DMS153 (cell line): ENCODE data around the gene DNAJC1.
A peak's percentile ranks its signal among the peaks of the same experiment; 100 is the strongest.

Source experiments
- DNase-seq: peaks from one replicate; lab custom pipeline; 2025; lab: John Stamatoyannopoulos, UW

Gene DNAJC1

GRCh38 chr10:21959998-21960397 is 43.5 kb downstream of the DNAJC1 start:
- DNase-seq, result no peak

- DNase-seq, result no peak
These were observed 48.8 kb downstream of the DNAJC1 start for GRCh38 chr10:21954690-21955089.

GRCh38 chr10:21954132-21954531 is 49.4 kb downstream of the DNAJC1 start:
- no peak for DNase-seq

DNA sequence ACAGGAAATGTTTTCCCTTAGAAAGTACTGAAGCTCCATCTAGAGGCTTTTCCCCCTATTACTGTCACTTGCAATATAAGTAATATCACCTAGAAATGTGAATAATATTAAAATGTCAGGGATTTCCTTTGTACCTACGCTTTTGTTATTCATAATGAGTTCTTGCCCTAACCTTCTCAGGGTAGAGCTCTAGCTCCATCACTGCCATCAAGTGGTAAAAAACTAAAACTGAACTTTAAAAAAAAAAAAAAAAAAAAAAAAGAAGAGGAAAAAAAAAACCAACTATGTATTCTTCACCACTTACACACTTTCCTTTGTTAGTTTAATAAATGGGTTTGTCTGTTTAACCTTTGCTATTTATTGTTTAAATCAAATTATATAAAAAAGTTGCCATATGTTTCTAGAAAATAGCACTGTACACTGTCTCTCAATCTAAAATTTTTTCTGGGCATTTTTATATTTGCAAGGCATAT is 49.9 kb downstream of the DNAJC1 start:
- DNase-seq, result peak; percentile 10

DNA sequence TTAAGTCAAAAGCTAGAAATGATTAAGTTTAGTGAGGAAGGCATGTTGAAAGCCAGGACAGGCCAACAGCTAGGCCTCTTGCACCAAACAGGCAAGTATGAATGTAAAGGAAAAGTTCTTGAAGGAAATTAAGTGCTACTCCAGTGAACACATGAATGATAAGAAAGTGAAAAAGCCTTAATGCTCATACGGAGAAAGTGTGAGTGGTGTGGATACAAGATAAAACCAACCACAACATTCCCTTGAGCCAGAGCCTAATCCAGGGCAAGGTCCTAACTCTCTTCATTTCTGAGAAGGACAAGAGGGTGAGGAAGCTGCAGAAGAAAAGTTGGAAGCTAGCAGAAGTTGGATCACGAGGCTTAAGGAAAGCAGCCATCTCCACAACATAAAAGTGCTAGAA is 53.0 kb downstream of the DNAJC1 start:
- no peak for DNase-seq

- DNase-seq, result no peak
These were observed 56.6 kb downstream of the DNAJC1 start for GRCh38 chr10:21946946-21947345.

GRCh38 chr10:21944727-21945386 is 58.7 kb downstream of the DNAJC1 start:
- no peak for DNase-seq

- no peak for DNase-seq
These were observed 59.8 kb downstream of the DNAJC1 start for GRCh38 chr10:21943633-21944265.

GRCh38 chr10:21935439-21936023 is 68.0 kb downstream of the DNAJC1 start:
- no peak for DNase-seq

- no peak for DNase-seq
These were observed 69.2 kb downstream of the DNAJC1 start for GRCh38 chr10:21934307-21934706.

DNA sequence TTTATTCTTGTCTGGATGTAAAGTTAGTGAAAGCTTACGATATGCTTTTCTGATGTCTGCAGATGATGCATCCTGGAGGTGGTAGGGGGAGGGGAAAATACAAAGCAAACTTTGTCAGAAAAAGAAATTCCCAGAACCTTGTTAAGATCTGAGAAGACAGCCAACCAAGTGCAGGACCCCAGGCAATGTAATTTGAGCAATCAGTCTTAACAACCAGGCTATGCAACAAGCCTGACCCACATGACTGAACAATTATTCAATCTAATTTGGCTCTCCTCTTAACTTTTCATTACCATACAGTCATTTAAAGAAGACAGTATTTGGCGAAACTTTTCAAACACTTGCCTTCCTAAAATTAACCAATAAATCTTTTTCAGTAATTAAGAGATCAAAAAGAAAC is 74.5 kb downstream of the DNAJC1 start:
- DNase-seq, result no peak

DNA sequence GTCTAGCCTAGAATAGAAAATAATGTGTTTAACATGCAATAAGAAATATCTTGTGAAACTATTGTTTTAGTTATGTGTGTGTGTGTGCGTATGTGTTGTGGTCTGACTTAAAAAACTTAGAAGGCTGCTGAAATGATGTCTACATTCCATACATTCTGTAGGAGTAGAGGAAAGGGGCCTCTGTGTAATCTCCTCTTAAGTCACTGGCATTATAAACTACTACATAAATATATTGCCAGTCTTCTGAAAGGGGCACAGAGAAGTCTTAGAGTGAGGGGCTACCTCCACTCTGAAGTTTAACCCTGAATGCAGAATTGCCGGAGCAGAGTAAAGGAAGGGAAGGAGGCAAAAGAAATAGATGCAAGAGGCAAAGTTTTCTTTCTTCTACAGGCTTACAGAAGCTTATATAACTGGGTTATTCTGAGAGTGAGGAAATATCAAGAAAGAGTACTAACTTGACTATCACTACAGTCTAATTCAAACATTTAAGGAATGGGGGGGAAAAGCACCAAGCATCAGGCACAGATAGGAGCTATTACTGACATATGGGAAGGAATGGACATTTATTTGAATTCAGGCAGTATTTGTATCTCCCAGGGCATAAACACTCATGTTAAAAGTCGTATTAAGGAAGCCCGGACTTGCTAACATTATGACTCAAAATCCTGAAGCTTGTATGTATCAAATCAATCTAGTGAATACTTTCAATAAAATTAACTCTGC is 75.7 kb downstream of the DNAJC1 start:
- DNase-seq, result no peak

DNA sequence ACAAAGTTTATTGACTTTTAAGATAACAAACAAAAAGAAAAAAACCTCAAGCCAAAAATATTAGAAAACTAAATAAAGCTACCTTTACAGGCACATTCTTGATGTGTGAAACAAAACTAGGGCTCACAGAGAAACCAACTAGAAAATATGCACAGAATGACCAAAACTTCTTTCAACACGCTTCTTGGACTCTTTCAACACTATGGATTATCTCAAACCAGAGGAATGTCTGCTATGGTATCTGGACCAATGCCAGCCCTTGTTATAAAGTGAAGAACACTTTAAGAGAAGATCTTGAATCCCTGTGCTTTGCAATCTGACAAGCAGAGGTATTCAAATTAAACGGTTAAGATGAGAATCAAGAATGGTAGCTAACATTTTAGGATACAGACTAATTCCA is 76.6 kb downstream of the DNAJC1 start:
- no peak for DNase-seq

- no peak for DNase-seq
These were observed 77.1 kb downstream of the DNAJC1 start for GRCh38 chr10:21926358-21926925.

DNA sequence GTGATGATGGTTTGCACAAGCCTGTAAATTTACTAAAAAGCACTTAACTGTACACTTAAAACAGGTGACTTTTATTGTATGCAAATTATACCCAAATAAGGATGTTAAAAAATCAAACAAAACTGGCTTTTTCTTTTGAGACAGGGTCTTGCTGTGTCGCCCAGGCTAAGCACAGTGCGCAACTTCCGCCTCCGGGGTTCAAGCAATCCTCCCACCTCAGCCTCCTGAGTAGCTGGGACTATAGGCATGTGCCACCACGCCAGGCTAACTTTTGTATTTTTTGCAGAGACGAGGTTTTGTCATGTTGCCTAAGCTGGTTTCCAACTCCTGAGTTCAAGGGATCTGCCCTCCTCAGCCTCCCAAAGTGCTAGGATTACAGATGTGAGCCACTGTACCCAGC is 77.7 kb downstream of the DNAJC1 start:
- no peak for DNase-seq

DNA sequence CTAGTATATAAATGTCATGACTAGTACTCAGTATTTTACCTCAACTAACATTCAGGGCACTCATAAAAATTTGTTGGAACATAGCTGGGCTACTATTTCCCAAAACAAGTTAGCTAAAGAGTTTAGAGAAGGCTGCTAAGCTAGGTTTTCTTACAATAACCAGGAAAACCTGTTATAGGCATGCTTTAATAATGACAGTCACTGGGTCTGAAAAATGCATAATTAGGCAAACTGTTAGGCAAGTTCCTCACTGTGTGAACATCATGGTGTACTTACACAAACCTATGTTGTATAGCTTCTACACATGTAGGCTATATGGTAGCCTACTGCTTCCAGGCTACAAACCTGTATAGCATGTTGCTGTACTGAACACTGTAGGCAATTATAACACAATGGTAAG is 79.0 kb downstream of the DNAJC1 start:
- no peak for DNase-seq

DNA sequence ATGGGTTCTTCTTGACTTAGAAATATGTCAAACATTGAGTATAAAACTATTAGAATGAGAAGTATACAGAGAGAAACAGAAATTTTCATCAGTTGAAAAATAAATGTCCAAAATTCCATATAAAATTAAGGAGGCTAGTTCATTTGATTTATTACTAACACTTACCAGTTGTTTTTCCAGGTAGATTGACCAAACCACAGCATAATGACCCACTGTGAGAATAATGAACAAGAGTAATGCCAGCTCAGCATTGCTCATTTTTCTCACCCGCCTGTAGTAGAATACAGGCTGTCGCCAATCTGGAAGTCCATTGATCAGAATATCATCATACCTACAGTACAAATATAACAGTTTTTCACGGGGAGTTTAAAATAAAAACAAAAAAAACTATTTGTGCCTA is 82.9 kb downstream of the DNAJC1 start:
- DNase-seq, result no peak

DNA sequence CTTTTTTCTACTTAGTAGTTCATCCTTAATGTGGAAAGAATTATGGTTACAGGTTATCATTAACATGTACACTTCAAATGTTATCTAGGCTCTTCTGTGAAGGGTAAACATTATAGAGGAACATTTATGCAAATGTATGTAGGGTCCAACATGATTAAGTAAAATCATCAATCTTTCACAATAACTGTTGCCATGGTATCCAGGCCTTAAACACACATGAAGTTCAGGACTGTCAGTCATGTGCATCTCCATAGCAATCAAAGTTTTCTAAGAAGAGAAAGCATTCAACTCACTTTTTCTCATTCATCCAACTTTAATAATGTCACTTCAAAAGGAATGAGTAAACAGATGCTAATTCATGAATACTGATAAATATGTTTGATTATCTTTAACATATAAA is 83.6 kb downstream of the DNAJC1 start:
- no peak for DNase-seq

DNA sequence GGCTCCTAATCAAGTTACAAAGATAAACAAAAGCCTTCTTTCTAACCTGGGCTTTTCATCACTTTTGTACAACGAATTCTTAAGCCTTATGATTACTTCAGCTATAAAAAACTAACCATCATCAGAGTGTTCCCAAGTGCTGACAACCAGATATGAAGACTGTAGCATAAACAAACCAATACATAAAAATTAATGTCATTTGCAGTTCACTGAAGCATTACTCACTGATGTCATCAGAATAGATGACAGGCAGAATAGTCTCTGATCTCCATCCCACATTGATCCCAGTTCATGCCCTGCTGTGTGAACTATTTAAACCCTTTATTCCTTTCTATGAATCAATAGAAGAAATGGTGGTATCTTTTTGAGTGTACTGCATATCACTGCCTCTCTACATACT is 84.4 kb downstream of the DNAJC1 start:
- no peak for DNase-seq

DNA sequence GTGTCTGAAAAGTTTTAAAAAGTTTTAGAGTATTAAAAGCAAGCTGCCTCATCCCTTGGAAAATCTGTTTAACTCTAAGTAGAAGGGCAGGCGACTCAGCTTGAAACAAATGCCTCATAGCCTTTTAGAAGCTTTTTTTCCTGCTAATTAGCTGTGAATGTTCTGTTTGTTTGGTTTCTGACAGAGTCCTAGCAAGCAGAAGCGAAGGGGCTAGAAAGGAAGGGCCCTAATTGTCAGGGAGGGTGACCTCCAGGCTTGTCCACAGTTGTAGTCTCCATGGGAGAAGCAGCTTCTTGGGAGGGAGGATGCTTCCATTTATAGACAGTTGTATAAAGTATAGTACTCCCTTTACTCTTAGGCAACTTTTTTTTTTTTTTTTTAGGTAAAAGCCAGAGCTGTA is 90.9 kb downstream of the DNAJC1 start:
- no peak for DNase-seq

DNA sequence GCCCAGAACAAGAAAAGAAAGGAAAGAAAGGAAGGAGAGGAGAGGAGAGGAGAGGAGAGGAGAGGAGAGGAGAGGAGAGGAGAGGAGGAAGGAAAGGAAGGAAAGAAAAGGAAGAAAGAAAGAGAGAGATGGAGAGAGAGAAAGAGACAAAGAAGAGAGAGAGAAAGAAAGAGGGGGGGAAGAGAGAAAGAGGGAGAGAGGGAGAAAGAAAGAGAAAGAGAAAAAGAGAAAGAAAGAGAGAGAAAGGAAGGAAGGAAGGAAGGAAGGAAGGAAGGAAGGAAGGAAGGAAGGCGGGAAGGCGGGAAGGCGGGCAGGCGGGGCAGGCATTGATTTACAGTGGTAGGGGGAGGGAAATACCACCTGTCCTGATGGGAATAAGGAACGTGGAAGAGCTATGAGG is 92.7 kb downstream of the DNAJC1 start:
- no peak for DNase-seq

DNA sequence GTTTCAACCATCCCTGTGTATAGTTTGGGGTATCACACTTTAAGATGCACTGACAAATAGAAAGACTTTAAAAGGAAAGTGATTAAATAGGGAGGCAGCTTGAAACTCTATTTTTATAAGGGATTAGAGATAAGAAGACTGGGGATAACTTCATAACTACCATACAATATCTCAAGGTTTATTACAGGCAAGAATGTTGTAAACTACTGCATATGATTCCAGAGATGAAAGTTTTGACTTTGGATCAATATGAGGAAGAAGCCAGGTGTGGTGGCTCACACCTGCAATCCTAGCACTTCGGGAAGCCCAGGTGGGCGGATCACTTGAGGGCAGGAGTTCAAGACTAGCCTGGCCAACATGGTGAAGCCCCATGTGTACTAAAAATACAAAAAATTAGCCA is 96.1 kb downstream of the DNAJC1 start:
- no peak for DNase-seq

DNA sequence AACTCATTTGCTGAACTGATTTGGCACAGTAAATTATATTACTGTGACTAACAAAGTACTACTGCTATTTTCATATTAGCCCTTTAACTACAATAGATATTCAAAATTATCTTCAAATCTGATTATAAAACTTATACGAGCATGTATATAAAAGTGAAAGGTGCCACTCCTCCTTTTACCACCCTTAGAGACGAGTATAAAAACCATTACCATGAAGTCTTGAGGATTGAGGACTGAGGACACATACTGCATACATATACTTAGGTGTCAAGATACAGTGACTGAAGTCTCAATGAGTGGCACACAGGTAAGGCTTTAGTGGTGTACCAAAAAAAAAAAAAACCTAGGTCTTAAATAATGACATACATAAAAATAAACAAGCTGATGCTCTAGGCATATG is 98.6 kb downstream of the DNAJC1 start:
- no peak for DNase-seq
